Ascending aorta (tissue), 2 donors: ENCODE data around the gene SP140L. TPM values are rescaled to one million over a fixed set of nuclear protein-coding genes. Genes with fewer than 3 reads are reported as not detected.
"Not testable (repeated sequence)": the region's sequence is repeated elsewhere in the genome, so short reads cannot be mapped to it uniquely, and the experiment has no call there.

Source experiments
- DNase-seq, 2 donors: peaks; one replicate each; pipeline ENCODE4 v3.0.0-alpha.2; 2019; ENCODE audit warnings: low spot score in 2 of 2
- H3K27ac ChIP-seq, 2 donors: fragments of 200-600 bp; sonication (generic); one replicate each; pipeline ENCODE4 v1.5.1; 2016 to 2017; ENCODE audit warnings: mild to moderate bottlenecking in 1 of 2
- H3K27me3 ChIP-seq: fragments of 200-600 bp; sonication (generic); one replicate; pipeline ENCODE4 v1.5.1; 2017
- H3K36me3 ChIP-seq, 2 donors: fragments of 200-600 bp; sonication (generic); one replicate each; pipeline ENCODE4 v1.5.1; 2016
- H3K4me1 ChIP-seq, 2 donors: fragments of 200-600 bp; sonication (generic); one replicate each; pipeline ENCODE4 v1.5.1; 2016 to 2017; ENCODE audit warnings: mild to moderate bottlenecking in 1 of 2
- H3K4me3 ChIP-seq, 2 donors: fragments of 200-600 bp; sonication (generic); one replicate each; pipeline ENCODE4 v1.5.1; 2016 to 2017; ENCODE audit warnings: mild to moderate bottlenecking in 1 of 2
- H3K9me3 ChIP-seq, 2 donors: fragments of 200-600 bp; sonication (generic); one replicate each; pipeline ENCODE4 v1.5.1; 2016
- CTCF ChIP-seq, 3 experiments: fragments of 200-600 bp in 2 of 3; fragments of 450-650 bp in 1 of 3; sonication (generic) in 2 of 3; IDR thresholded peaks; one replicate each; pipeline ENCODE4 v1.5.1; 2016 to 2019; ENCODE audit warnings: antibody characterized with exemption in 3 of 3, mild to moderate bottlenecking in 1 of 3, moderate library complexity in 1 of 3
- intact Hi-C: fragments of 100-400 bp; cut with DNase I; formaldehyde crosslinking; loops from one replicate; pipeline ENCODE4 v1.15.1; 2023
- total RNA-seq: library from RNA; depleted of rRNA; stranded (reverse); fragments of >200 nt; gene quantifications from one replicate; pipeline ENCODE4 v1.1.0, GENCODE V29; 2016

The SP140L gene
- total RNA-seq, 1 donor from 2014 or later: 4.0 TPM

DNA sequence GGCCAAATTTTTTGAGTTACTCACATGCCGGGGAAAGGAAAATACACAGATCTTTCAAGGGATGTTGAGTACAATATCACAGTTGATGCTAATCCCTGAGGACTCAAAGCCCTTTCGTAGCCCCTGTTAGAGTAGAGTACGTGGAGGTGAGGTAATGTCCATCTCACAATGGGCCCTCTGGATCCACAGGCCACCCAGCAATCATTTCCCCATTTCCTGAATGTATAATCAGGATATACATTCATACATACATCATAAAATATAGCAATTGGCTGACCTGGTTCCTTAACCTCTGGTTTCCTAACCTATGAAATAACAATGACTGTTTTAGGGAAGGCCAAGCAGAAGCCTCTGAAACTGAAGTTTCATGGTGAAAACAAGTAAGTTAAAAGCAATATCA, 78.8 kb downstream of the SP140L start:
- Histone ChIP-seq H3K27ac (no peak overlapping the region), H3K4me1 (peaks cover 0 to 9% of the 10 kb centered on the region in 2 donors), H3K4me3 (no peak overlapping the region), H3K27me3 (no peaks in the 10 kb centered on the region), H3K9me3 (no peaks in the 10 kb centered on the region), H3K36me3 (peaks cover 0 to 7% of the 10 kb centered on the region in 2 donors)
- no peak for TF ChIP-seq CTCF (IDR thresholded peaks at IDR 0.05)
- DNase-seq: no peak
- intact Hi-C loops: no loop called here

GRCh38 chr2:230408244-230408842, 81.3 kb downstream of the SP140L start:
- DNase-seq: peak in 1 of 2 donors; percentile 82
- H3K4me3 ChIP-seq: no peak overlapping the region
- H3K9me3 ChIP-seq: no peaks in the 10 kb centered on the region
- intact Hi-C loops: no loop called here
- no peak for TF ChIP-seq CTCF (IDR thresholded peaks at IDR 0.05)
- H3K27me3 ChIP-seq: no peaks in the 10 kb centered on the region
- H3K27ac ChIP-seq: peak overlapping the region; percentile 64 to 72
- H3K36me3 ChIP-seq: peaks cover 0 to 6% of the 10 kb centered on the region in 2 donors
- H3K4me1 ChIP-seq: peaks cover 2 to 22% of the 10 kb centered on the region in 2 donors

- H3K27ac ChIP-seq: peak overlapping the region; percentile 64 to 72
- DNase-seq, H3K36me3 ChIP-seq, intact Hi-C loops, H3K27me3 ChIP-seq, H3K4me3 ChIP-seq, H3K9me3 ChIP-seq: not testable (repeated sequence)
- H3K4me1 ChIP-seq: peaks cover 2 to 22% of the 10 kb centered on the region in 2 donors
These were observed 82.3 kb downstream of the SP140L start for GRCh38 chr2:230409316-230409715.

GRCh38 chr2:230410263-230410662, 83.3 kb downstream of the SP140L start:
- H3K27ac ChIP-seq: no peak overlapping the region
- intact Hi-C loops: no loop called here
- H3K27me3 ChIP-seq: no peaks in the 10 kb centered on the region
- TF ChIP-seq CTCF (IDR thresholded peaks at IDR 0.05): no peak
- H3K4me3 ChIP-seq: no peak overlapping the region
- no peaks in the 10 kb centered on the region for H3K9me3 ChIP-seq
- H3K4me1 ChIP-seq: peaks cover 2 to 26% of the 10 kb centered on the region in 2 donors
- H3K36me3 ChIP-seq: no peaks in the 10 kb centered on the region
- DNase-seq: no peak

- Histone ChIP-seq H3K27ac (peak overlapping the region; percentile 91 to 92), H3K27me3 (no peaks in the 10 kb centered on the region), H3K36me3 (no peaks in the 10 kb centered on the region), H3K9me3 (no peaks in the 10 kb centered on the region), H3K4me1 (peaks cover 2 to 31% of the 10 kb centered on the region in 2 donors), H3K4me3 (peak overlapping the region; percentile 55 to 72)
- no peak for TF ChIP-seq CTCF (IDR thresholded peaks at IDR 0.05)
- intact Hi-C loops: no loop called here
- no peak for DNase-seq
These were observed 84.0 kb downstream of the SP140L start for GRCh38 chr2:230410861-230411569.
